K562 (cell line): ENCODE data around the gene SEMA6B. TPM values are rescaled to one million over a fixed set of nuclear protein-coding genes. Genes with fewer than 3 reads are reported as not detected.
A peak's percentile ranks its signal among the peaks of the same experiment; 100 is the strongest.

Experiments used
- ATAC-seq: fragments of 200-7000 bp; cut with Tn5 transposase; 3 replicates; pipeline ENCODE4 v1.9.1; 2020; ENCODE audit warnings: moderate library complexity
- BruUV-seq: library from RNA; stranded (reverse); fragments of 400-500 nt; replicated peaks from 2 replicates; lab custom pipeline; 2021; lab: Mats Ljungman, UMichigan
- CTCF ChIA-PET: fragments of 300-600 bp; formaldehyde crosslinking; extraction: SDS; loops from one replicate; lab custom pipeline; 2021; ENCODE audit warnings: low intra/inter-chr PET ratio; lab: Yijun Ruan, JAX
- POLR2A ChIA-PET: fragments of 300-600, 350-650 bp; sonication (Branson Sonifier 250); formaldehyde crosslinking; extraction: SDS; loops from one replicate; lab custom pipeline; 2021; ENCODE audit warnings: antibody characterized with exemption, inconsistent platforms; lab: Yijun Ruan, JAX
- DNase-seq, 4 experiments: peaks; one replicate each; pipeline versions ENCODE4 v3.0.0 to v3.0.0-alpha.2; 2011 to 2018; ENCODE audit warnings: low spot score in 3 of 4, mixed read lengths in 3 of 4; ENCODE audit errors: extremely low read depth in 1 of 4
- FAIRE-seq: peaks from 2 replicates; lab custom pipeline; 2011; peaks lifted over from hg19 to GRCh38; lab: Jason Lieb, UNC
- H2AFZ ChIP-seq: 2 replicates; pipeline ENCODE4 v1.6.0; 2011; ENCODE audit warnings: low read depth, low read length, control low read depth, inconsistent platforms
- H3K27ac ChIP-seq: fragments of 200-600 bp; 3 replicates; pipeline ENCODE4 v1.8.0; 2011; ENCODE audit warnings: low read depth, mild to moderate bottlenecking, control low read depth, inconsistent platforms, low read length, moderate library complexity, mixed read lengths; ENCODE audit errors: extremely low read depth
- H3K27me3 ChIP-seq, 2 experiments: fragments of 300-600 bp in 1 of 2; 2 replicates in 1 of 2; 3 replicates in 1 of 2; pipeline versions ENCODE4 v1.6.0 to v1.8.0; 2011; ENCODE audit warnings: inconsistent platforms in 2 of 2, low read length in 2 of 2, mild to moderate bottlenecking in 1 of 2, mixed read lengths in 1 of 2, moderate library complexity in 1 of 2; ENCODE audit not compliant: control insufficient read depth in 2 of 2, insufficient read depth in 2 of 2
- H3K36me3 ChIP-seq: fragments of 300-600 bp; 3 replicates; pipeline ENCODE4 v1.8.0; 2011; ENCODE audit warnings: mild to moderate bottlenecking, low read length, inconsistent platforms; ENCODE audit not compliant: control insufficient read depth, insufficient read depth
- H3K4me1 ChIP-seq, 2 experiments: fragments of 200-600 bp in 1 of 2; replicated peaks in 1 of 2; 2 replicates in 1 of 2; 3 replicates in 1 of 2; pipeline versions ENCODE4 v1.5.1 to v1.8.0; 2011; ENCODE audit warnings: inconsistent platforms in 2 of 2, low read length in 2 of 2, mild to moderate bottlenecking in 1 of 2, mixed read lengths in 1 of 2, moderate library complexity in 1 of 2; ENCODE audit not compliant: control insufficient read depth in 2 of 2, insufficient read depth in 2 of 2
- H3K4me2 ChIP-seq: 2 replicates; pipeline ENCODE4 v1.6.1; 2011; ENCODE audit warnings: low read length, control low read depth, inconsistent platforms, mixed read lengths; ENCODE audit not compliant: insufficient read depth
- H3K4me3 ChIP-seq: fragments of 200-600 bp; sonication (generic), shearing (Covaris generic); 2 replicates; pipeline ENCODE4 v1.5.1; 2016; ENCODE audit warnings: control low read depth, inconsistent platforms
- H3K79me2 ChIP-seq: fragments of 200-600 bp; 3 replicates; pipeline ENCODE4 v1.8.0; 2011; ENCODE audit warnings: low read length, inconsistent platforms; ENCODE audit not compliant: control insufficient read depth, insufficient read depth
- H3K9ac ChIP-seq, 2 experiments: 2 replicates each; pipeline versions ENCODE4 v1.6.0 to v1.6.1; 2011; ENCODE audit warnings: low read depth in 2 of 2, low read length in 2 of 2, control low read depth in 1 of 2, inconsistent platforms in 1 of 2, mild to moderate bottlenecking in 1 of 2, mixed read lengths in 1 of 2; ENCODE audit not compliant: insufficient read depth in 1 of 2
- H3K9me1 ChIP-seq: one replicate; pipeline ENCODE4 v1.6.0; 2011; ENCODE audit warnings: inconsistent platforms, mild to moderate bottlenecking, low read length, moderate library complexity; ENCODE audit not compliant: control insufficient read depth, insufficient read depth
- H3K9me3 ChIP-seq: replicated peaks from 2 replicates; pipeline ENCODE4 v1.5.1; 2011; ENCODE audit warnings: low read depth, low read length, inconsistent platforms; ENCODE audit not compliant: control insufficient read depth, insufficient read depth
- H4K20me1 ChIP-seq: replicated peaks from 2 replicates; pipeline ENCODE4 v1.6.1; 2011; ENCODE audit warnings: low read length, inconsistent platforms, mixed read lengths; ENCODE audit not compliant: control insufficient read depth, insufficient read depth
- ADNP ChIP-seq: fragments of 200-800 bp; sonication (Bioruptor generic); IDR thresholded peaks from 2 replicates; pipeline ENCODE4 v1.6.1; 2016; ENCODE audit warnings: missing genetic modification characterization, missing compliant biosample characterization
- ATF7 ChIP-seq: fragments of 450-650 bp; IDR thresholded peaks from 2 replicates; pipeline ENCODE4 v1.7.1; 2014; ENCODE audit warnings: mild to moderate bottlenecking, moderate library complexity
- BCOR ChIP-seq: fragments of 450-650 bp; IDR thresholded peaks from 2 replicates; pipeline ENCODE4 v1.6.1; 2016
- BRD9 ChIP-seq: fragments of 450-650 bp; IDR thresholded peaks from 2 replicates; pipeline ENCODE4 v1.6.1; 2018; ENCODE audit warnings: low read depth; ENCODE audit not compliant: partially characterized antibody
- CHD4 ChIP-seq: fragments of 200-600 bp; sonication (generic); IDR thresholded peaks from 3 replicates; pipeline ENCODE4 v1.6.1; 2012; ENCODE audit warnings: low read depth, mild to moderate bottlenecking, mixed read lengths, low read length, inconsistent platforms; ENCODE audit not compliant: insufficient read depth, insufficient replicate concordance, poor library complexity, severe bottlenecking
- ELF4 ChIP-seq: fragments of 450-650 bp; formaldehyde crosslinking; IDR thresholded peaks from 2 replicates; pipeline ENCODE4 v1.4.0; 2022; ENCODE audit warnings: missing genetic modification characterization
- HOXB6 ChIP-seq: fragments of 250-450 bp; sonication (Bioruptor Pico); IDR thresholded peaks from 2 replicates; pipeline ENCODE4 v1.5.1; 2022; ENCODE audit warnings: mild to moderate bottlenecking, borderline replicate concordance
- KDM1A ChIP-seq, 2 experiments: fragments of 450-650 bp; IDR thresholded peaks; 2 replicates each; pipeline ENCODE4 v1.6.1; 2016; ENCODE audit warnings: mild to moderate bottlenecking in 2 of 2
- MTA1 ChIP-seq: fragments of 450-650 bp; IDR thresholded peaks from 2 replicates; pipeline ENCODE4 v1.6.1; 2017; ENCODE audit warnings: borderline replicate concordance
- RBM25 ChIP-seq: fragments of 200-400 bp; formaldehyde crosslinking; IDR thresholded peaks from 2 replicates; pipeline ENCODE4 v1.6.1; 2018; ENCODE audit warnings: low read length, low read depth, moderate library complexity; ENCODE audit not compliant: severe bottlenecking
- RCOR1 ChIP-seq, 2 experiments: IDR thresholded peaks; 2 replicates each; pipeline ENCODE4 v1.6.1; 2012; ENCODE audit warnings: low read depth in 2 of 2, low read length in 2 of 2, borderline replicate concordance in 1 of 2, improper control_type of control experiment in 1 of 2
- SMARCA5 ChIP-seq: fragments of 450-650 bp; IDR thresholded peaks from 2 replicates; pipeline ENCODE4 v1.6.1; 2016
- ZFP36 ChIP-seq: fragments of 150-350 bp; IDR thresholded peaks from 2 replicates; pipeline ENCODE4 v1.6.1; 2018; ENCODE audit warnings: low read length, low read depth; ENCODE audit not compliant: partially characterized antibody
- ZZZ3 ChIP-seq: fragments of 450-650 bp; IDR thresholded peaks from 2 replicates; pipeline ENCODE4 v1.6.1; 2016; ENCODE audit warnings: antibody characterized with exemption, mild to moderate bottlenecking, moderate library complexity
- WGBS: fragments of 100-300 bp; shearing (Covaris generic); methylation state at CpG from one replicate; pipeline ENCODE4 v1.1.6; 2016; ENCODE audit warnings: low coverage, mixed read lengths; ENCODE audit not compliant: insufficient coverage; ENCODE audit errors: missing lambda C conversion rate; 5-methylcytosine and 5-hydroxymethylcytosine counted together
- in situ Hi-C: fragments of 300-500 bp; cut with MboI; formaldehyde crosslinking; loops from 4 replicates; pipeline ENCODE4 v1.15.0; 2018; ENCODE audit warnings: inconsistent platforms, mixed read lengths
- intact Hi-C: fragments of 100-400 bp; cut with micrococcal nuclease; formaldehyde crosslinking; loops from 2 replicates; pipeline ENCODE4 v1.14.2; 2022
- polyA plus RNA-seq, 8 experiments: library from polyadenylated mRNA; depleted of rRNA in 4 of 8; stranded (reverse) in 5 of 8; unstranded in 3 of 8; fragments of >200 nt; fragmentation: Nextera tagmentation in 2 of 8; fragmentation: Illumina TruSeq in 1 of 8; extraction: Ambion mirVana in 2 of 8; extraction: Trizol in 1 of 8; gene quantifications; 2 replicates each; pipeline versions ENCODE4 v1.2.1 to v1.2.3, GENCODE V29; 2011 to 2014; ENCODE audit warnings: inconsistent platforms in 1 of 8, missing spikeins in 1 of 8
- total RNA-seq, 7 experiments: library from RNA; depleted of rRNA in 6 of 7; stranded (reverse); fragments of >200 nt in 6 of 7; fragmentation: Illumina TruSeq in 2 of 7; extraction: Trizol in 2 of 7; gene quantifications; 2 replicates each; pipeline versions ENCODE4 v1.2.1 to v1.2.3, GENCODE V29; 2011 to 2021; ENCODE audit warnings: low replicate concordance in 1 of 7

SEMA6B gene
- total and polyA plus RNA-seq, 9 of the 15 experiments (the other 6 are each of a cell fraction or from before 2014, with no cell fraction given) = 0.65 to 4.6 (median 2.5) TPM; not detected in 2

DNA sequence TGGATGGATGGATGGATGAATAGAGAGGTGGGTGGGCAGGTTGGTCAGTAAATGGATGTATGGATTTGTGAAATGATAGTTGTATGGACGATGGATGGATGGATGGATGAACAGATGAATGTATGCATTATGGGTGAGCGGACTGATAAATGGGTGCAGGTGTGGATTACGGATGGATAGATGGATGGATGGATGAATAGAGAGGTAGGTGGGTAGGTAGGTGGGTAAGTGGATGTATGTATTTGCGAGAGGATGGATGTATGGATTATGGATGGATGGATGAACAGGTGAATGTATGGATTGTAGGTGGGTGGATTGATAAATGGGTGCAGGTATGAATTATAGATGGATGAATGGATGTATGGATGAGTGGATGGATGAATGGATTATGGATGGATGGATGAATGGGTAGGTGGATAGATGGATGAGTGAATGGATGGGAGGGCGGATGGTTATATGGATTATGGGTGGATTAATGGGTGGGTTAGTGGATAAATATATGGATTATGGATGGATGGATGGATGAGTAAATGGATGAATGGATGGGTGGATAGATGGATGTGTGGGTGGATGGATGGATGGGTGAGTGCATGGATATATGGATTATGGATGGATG is 42.8 kb upstream of the SEMA6B start:
- no peak for FAIRE-seq
- ChIA-PET CTCF (no interaction called here), POLR2A (no interaction called here)
- Histone ChIP-seq H4K20me1 (no peaks in the 10 kb centered on the region), H3K4me1 (peaks cover 7 to 21% of the 10 kb centered on the region in 2 experiments; a peak in 4 of 5 replicates), H3K9ac (no peak overlapping the region), H2AFZ (no peak overlapping the region), H3K79me2 (no peaks in the 10 kb centered on the region), H3K36me3 (no peaks in the 10 kb centered on the region), H3K4me3 (no peak overlapping the region), H3K9me3 (no peaks in the 10 kb centered on the region), H3K27me3 (no peaks in the 10 kb centered on the region; a peak in 1 of 5 replicates), H3K4me2 (no peak overlapping the region), H3K27ac (no peak overlapping the region), H3K9me1 (no peaks in the 10 kb centered on the region)
- no TSS peak for BruUV-seq
- 0% methylated on average over 5 of the region's 5 CpGs for WGBS
- ATAC-seq = no peak
- in situ Hi-C loops = no loop called here
- no peak for DNase-seq
- intact Hi-C loops = no loop called here
- TF ChIP-seq HOXB6 (CRISPR knock-in tag) (no peak), MTA1 (0 out of 2 replicates have a peak, but pooled peaks have one; percentile 31), KDM1A (IDR thresholded peaks at IDR 0.05) (peak in 1 of 2 experiments; percentile 15; a peak in 1 of 4 replicates)

DNA sequence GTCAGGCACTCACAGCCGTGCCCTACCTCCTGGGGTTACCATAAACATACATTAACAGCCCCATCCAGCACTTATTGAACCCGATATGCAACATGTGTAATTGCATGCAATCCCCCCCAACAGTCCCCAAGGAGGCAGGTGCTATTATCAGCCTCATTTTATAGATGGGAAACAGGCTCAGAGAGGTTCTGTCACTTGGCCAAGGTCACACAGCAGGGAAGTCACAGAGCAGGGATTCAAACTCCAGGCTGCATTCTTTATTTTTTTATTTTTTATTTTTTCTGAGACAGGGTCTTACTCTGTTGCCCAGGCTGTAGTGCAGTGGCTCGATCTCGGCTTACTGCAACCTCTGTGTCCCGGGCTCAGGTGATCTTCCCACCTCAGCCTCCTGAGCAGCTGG is 41.4 kb upstream of the SEMA6B start:
- no peaks in the 10 kb centered on the region; a peak in 1 of 5 replicates for H3K27me3 ChIP-seq
- WGBS = 5% methylated on average over 5 of the region's 5 CpGs
- H3K9me1 ChIP-seq = no peaks in the 10 kb centered on the region
- intact Hi-C loops = no loop called here
- CTCF ChIA-PET = no interaction called here
- no peak for DNase-seq
- no peak for ATAC-seq
- H3K36me3 ChIP-seq = no peaks in the 10 kb centered on the region
- no peaks in the 10 kb centered on the region for H3K9me3 ChIP-seq
- H3K9ac ChIP-seq = no peak overlapping the region
- H3K79me2 ChIP-seq = no peaks in the 10 kb centered on the region
- POLR2A ChIA-PET = interaction anchor here (1.0 kb wide), 1 partner anchor 16 kb away, joined by 3 read pairs; no protein-coding TSS in a partner anchor
- no peak overlapping the region for H3K4me3 ChIP-seq
- H2AFZ ChIP-seq = no peak overlapping the region
- in situ Hi-C loops = no loop called here
- FAIRE-seq = no peak
- BruUV-seq = no TSS peak
- no peaks in the 10 kb centered on the region for H4K20me1 ChIP-seq
- peaks cover 9 to 19% of the 10 kb centered on the region in 2 experiments; a peak in 4 of 5 replicates for H3K4me1 ChIP-seq
- no peak overlapping the region for H3K27ac ChIP-seq
- TF ChIP-seq ELF4 (CRISPR knock-in tag) = no peak
- peak; percentile 63 for TF ChIP-seq BRD9
- TF ChIP-seq ZZZ3 = no peak
- no peak for TF ChIP-seq ATF7
- TF ChIP-seq ZFP36 = peak; percentile 88
- TF ChIP-seq ADNP (tag) = 0 out of 2 replicates have a peak, but pooled peaks have one; percentile 23
- TF ChIP-seq RCOR1 (IDR thresholded peaks at IDR 0.05; ENCODE audit: borderline replicate concordance in 1 of 2, low read depth in 2 of 2, low read length in 2 of 2) = peak in 1 of 2 experiments; percentile 48; a peak in 1 of 4 replicates
- peak; percentile 58 to 75 for TF ChIP-seq KDM1A (IDR thresholded peaks at IDR 0.05)
- TF ChIP-seq RBM25 = peak; percentile 92
- peak; percentile 33 for TF ChIP-seq CHD4
- peak; percentile 68; the same call in 1 of the 2 replicates for TF ChIP-seq SMARCA5
- peak; percentile 94 for TF ChIP-seq BCOR
- H3K4me2 ChIP-seq = no peak overlapping the region
